ENCODE results near the gene DPYSL4.

The DPYSL4 gene

DNA sequence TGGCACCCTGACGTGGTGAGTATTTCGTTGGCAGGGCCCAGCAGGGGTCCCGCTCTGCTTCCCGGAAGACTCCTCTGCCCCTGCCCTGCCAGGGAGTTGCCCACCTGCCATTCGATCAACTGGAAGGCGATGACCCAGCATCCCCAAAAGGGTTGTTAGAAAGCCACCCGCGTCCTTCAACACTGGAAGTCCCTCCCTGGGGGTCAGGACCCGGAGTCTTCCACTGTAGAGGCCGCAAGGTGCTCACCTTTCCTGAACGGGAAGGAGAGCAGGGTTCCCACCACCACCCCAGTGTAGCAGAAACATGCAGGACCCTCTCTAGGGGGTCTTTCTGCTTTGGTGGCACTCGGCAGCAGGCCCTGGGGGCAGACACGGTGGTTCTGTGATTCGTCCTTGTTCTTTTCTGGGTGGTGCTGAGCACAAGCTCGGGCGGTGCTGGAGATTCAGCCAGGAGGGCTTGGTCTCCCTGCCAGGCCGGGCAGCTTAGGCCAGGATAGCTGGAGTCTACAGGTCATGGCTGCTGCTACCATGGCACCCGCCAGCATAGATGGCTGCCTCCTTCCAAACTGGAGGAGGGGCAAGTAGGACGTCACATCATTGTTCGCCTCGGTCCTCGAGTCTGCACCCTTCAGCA is 19.6 kb upstream of the DPYSL4 start:
- Histone ChIP-seq H3K9ac (ENCODE audit: low read length) (no peak overlapping the region), H2BK120ac (ENCODE audit: insufficient read depth, low read length, poor library complexity) (no peak overlapping the region), H3K14ac (ENCODE audit: low read length) (no peak overlapping the region), H3K27ac (ENCODE audit: low read depth, low read length) (no peak overlapping the region), H3K4me2 (ENCODE audit: low read length) (no peak overlapping the region), H3K4ac (ENCODE audit: low read depth, low read length) (no peak overlapping the region), H3K79me2 (ENCODE audit: control insufficient read depth, insufficient read depth, low read length, poor library complexity) (no peaks in the 10 kb centered on the region), H2AK5ac (ENCODE audit: low read length) (no peak overlapping the region), H3K27me3 (ENCODE audit: insufficient read depth, low read length) (no peaks in the 10 kb centered on the region), H3K79me1 (ENCODE audit: low read length) (no peaks in the 10 kb centered on the region), H3K23ac (ENCODE audit: low read length) (no peak overlapping the region), H3K36me3 (ENCODE audit: control insufficient read depth in 1 of 2, insufficient read depth in 2 of 2, low read length in 2 of 2) (no peaks in the 10 kb centered on the region), H2BK12ac (ENCODE audit: low read length) (no peak overlapping the region), H3K4me3 (ENCODE audit: low read depth, low read length) (no peak overlapping the region), H4K8ac (ENCODE audit: low read depth, low read length) (no peak overlapping the region), H3K18ac (ENCODE audit: low read length) (no peak overlapping the region), H2AFZ (ENCODE audit: insufficient read depth, low read length, poor library complexity) (no peak overlapping the region), H3K4me1 (ENCODE audit: control insufficient read depth in 1 of 2, insufficient read depth in 2 of 2, low read length in 2 of 2) (no peaks in the 10 kb centered on the region), H4K12ac (ENCODE audit: low read depth, low read length) (no peak overlapping the region), H3K9me3 (ENCODE audit: insufficient read depth, low read depth, low read length) (peaks cover 3% of the 10 kb centered on the region), H4K91ac (ENCODE audit: low read depth, low read length) (no peak overlapping the region), H2BK5ac (ENCODE audit: low read depth, low read length, poor library complexity) (no peak overlapping the region)
- no peak for DNase-seq
- WGBS (ENCODE audit: extremely low coverage, insufficient coverage, insufficient read length): no CpG with 5 or more reads among the region's 22 CpGs

DNA sequence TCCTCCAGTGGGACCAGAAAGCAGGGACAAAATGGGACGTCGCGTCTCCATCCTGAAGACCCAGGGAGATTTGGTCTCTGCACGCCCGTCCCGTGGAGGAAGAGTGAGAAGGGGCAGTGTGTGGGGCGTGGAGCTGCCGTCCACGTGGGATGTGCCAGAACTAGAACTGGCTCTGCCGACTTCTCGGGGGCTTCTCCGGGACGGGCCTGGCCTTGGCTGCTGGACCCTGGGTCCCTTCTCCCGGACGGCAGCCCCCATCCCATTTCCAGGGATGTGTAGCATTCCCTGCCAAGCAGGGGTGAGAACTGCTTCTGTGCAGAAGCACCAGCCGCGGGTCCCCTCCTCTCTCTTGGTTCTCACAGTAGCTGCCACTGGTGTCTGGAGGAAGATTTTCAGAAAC is 18.8 kb upstream of the DPYSL4 start:
- Histone ChIP-seq H4K91ac (ENCODE audit: low read depth, low read length) (no peak overlapping the region), H3K27ac (ENCODE audit: low read depth, low read length) (no peak overlapping the region), H3K4me2 (ENCODE audit: low read length) (no peak overlapping the region), H3K9ac (ENCODE audit: low read length) (no peak overlapping the region), H3K9me3 (ENCODE audit: insufficient read depth, low read depth, low read length) (peaks cover 2% of the 10 kb centered on the region), H2BK5ac (ENCODE audit: low read depth, low read length, poor library complexity) (no peak overlapping the region), H4K8ac (ENCODE audit: low read depth, low read length) (no peak overlapping the region), H3K79me1 (ENCODE audit: low read length) (no peaks in the 10 kb centered on the region), H3K14ac (ENCODE audit: low read length) (no peak overlapping the region), H2AFZ (ENCODE audit: insufficient read depth, low read length, poor library complexity) (no peak overlapping the region), H2BK12ac (ENCODE audit: low read length) (no peak overlapping the region), H3K79me2 (ENCODE audit: control insufficient read depth, insufficient read depth, low read length, poor library complexity) (no peaks in the 10 kb centered on the region), H4K12ac (ENCODE audit: low read depth, low read length) (no peak overlapping the region), H3K4ac (ENCODE audit: low read depth, low read length) (no peak overlapping the region), H2BK120ac (ENCODE audit: insufficient read depth, low read length, poor library complexity) (no peak overlapping the region), H3K4me1 (ENCODE audit: control insufficient read depth in 1 of 2, insufficient read depth in 2 of 2, low read length in 2 of 2) (no peaks in the 10 kb centered on the region), H3K36me3 (ENCODE audit: control insufficient read depth in 1 of 2, insufficient read depth in 2 of 2, low read length in 2 of 2) (no peaks in the 10 kb centered on the region), H3K18ac (ENCODE audit: low read length) (no peak overlapping the region), H2AK5ac (ENCODE audit: low read length) (no peak overlapping the region), H3K4me3 (ENCODE audit: low read depth, low read length) (no peak overlapping the region), H3K27me3 (ENCODE audit: insufficient read depth, low read length) (no peaks in the 10 kb centered on the region), H3K23ac (ENCODE audit: low read length) (no peak overlapping the region)
- no CpG with 5 or more reads among the region's 17 CpGs for WGBS (ENCODE audit: extremely low coverage, insufficient coverage, insufficient read length)
- no peak for DNase-seq

DNA sequence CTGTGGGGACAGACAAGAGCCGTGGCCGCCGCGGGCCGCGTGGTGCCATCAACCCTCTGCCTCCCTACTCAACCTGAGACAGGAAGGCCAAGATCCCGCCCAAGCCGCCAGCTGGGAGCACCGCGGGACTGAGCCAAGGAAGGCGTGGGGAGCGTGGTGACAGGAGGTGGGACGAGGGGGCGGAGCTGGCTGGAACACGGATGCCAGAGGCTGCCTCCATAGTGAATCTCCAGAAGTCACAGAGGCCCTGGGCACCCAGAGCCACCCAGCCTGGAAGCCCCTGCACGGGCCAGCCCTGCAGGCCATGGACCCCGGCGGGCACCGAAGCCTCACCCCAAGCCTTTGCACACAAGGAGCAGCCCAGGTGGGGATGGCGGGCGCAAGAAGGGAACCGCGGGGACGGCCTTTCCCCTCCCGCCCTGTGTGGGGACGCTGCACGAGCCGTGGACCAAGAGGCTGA is 18.1 kb upstream of the DPYSL4 start:
- H2AK5ac ChIP-seq (ENCODE audit: low read length): no peak overlapping the region

DNA sequence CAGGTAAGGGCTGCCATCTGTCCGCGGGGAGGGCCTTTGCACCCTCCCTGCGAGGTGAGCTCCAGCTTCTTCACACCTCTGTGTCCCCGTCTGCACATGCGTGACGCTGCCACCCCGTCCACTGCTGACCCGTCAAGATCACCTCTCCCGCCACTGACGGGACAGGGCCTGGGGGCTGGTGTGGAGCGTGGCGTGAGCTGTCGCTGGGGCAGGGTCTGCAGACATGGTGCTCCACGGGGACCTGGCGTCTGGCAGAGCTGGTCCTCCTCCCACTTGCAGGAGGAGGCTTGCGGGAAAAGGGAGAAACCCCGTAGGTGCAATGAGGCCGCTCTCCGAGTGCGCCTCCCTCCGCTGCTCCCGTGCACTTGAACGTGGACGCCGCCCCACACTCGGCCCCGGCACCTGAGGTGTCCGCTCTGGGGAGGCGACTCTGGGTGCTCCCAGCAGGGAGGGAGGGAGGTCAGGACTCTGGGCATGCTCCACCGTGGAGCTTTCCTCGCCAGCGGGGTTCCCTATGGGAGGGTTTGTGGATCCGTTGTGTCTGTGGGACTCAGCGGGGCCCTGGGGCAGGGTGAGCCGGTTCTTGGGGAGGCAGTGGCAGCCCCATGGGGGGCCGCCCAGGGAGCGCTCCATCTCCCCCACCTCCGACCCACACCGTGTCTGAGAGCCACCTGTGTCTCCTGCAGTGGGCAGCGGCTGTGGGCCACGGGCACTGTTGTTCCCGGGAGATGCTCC is 17.6 kb upstream of the DPYSL4 start:
- Histone ChIP-seq H3K27me3 (ENCODE audit: insufficient read depth, low read length) (no peaks in the 10 kb centered on the region), H2BK5ac (ENCODE audit: low read depth, low read length, poor library complexity) (no peak overlapping the region), H3K9ac (ENCODE audit: low read length) (no peak overlapping the region), H3K36me3 (ENCODE audit: control insufficient read depth in 1 of 2, insufficient read depth in 2 of 2, low read length in 2 of 2) (no peaks in the 10 kb centered on the region), H3K4me3 (ENCODE audit: low read depth, low read length) (no peak overlapping the region), H3K14ac (ENCODE audit: low read length) (no peak overlapping the region), H2AFZ (ENCODE audit: insufficient read depth, low read length, poor library complexity) (no peak overlapping the region), H2BK12ac (ENCODE audit: low read length) (no peak overlapping the region), H2BK120ac (ENCODE audit: insufficient read depth, low read length, poor library complexity) (no peak overlapping the region), H3K79me1 (ENCODE audit: low read length) (no peaks in the 10 kb centered on the region), H3K27ac (ENCODE audit: low read depth, low read length) (no peak overlapping the region), H4K91ac (ENCODE audit: low read depth, low read length) (no peak overlapping the region), H3K23ac (ENCODE audit: low read length) (no peak overlapping the region), H3K4me1 (ENCODE audit: control insufficient read depth in 1 of 2, insufficient read depth in 2 of 2, low read length in 2 of 2) (no peaks in the 10 kb centered on the region), H4K12ac (ENCODE audit: low read depth, low read length) (no peak overlapping the region), H3K79me2 (ENCODE audit: control insufficient read depth, insufficient read depth, low read length, poor library complexity) (no peaks in the 10 kb centered on the region), H3K4me2 (ENCODE audit: low read length) (no peak overlapping the region), H3K18ac (ENCODE audit: low read length) (no peak overlapping the region), H2AK5ac (ENCODE audit: low read length) (no peak overlapping the region), H3K9me3 (ENCODE audit: insufficient read depth, low read depth, low read length) (peaks cover 7% of the 10 kb centered on the region), H4K8ac (ENCODE audit: low read depth, low read length) (no peak overlapping the region), H3K4ac (ENCODE audit: low read depth, low read length) (no peak overlapping the region)
- no peak for DNase-seq
- WGBS (ENCODE audit: extremely low coverage, insufficient coverage, insufficient read length): no CpG with 5 or more reads among the region's 42 CpGs

More for the DNA sequence above, 18.1 kb upstream of the DPYSL4 start:
- no peak overlapping the region for H4K91ac ChIP-seq (ENCODE audit: low read depth, low read length)
- H3K27ac ChIP-seq (ENCODE audit: low read depth, low read length): no peak overlapping the region
- H2BK12ac ChIP-seq (ENCODE audit: low read length): no peak overlapping the region
- H3K14ac ChIP-seq (ENCODE audit: low read length): no peak overlapping the region
- no peak overlapping the region for H3K4me3 ChIP-seq (ENCODE audit: low read depth, low read length)
- H4K12ac ChIP-seq (ENCODE audit: low read depth, low read length): no peak overlapping the region
- no peaks in the 10 kb centered on the region for H3K4me1 ChIP-seq (ENCODE audit: control insufficient read depth in 1 of 2, insufficient read depth in 2 of 2, low read length in 2 of 2)
- no peak overlapping the region for H3K23ac ChIP-seq (ENCODE audit: low read length)
- no peak overlapping the region for H3K4me2 ChIP-seq (ENCODE audit: low read length)
- H3K4ac ChIP-seq (ENCODE audit: low read depth, low read length): no peak overlapping the region
- no peak overlapping the region for H4K8ac ChIP-seq (ENCODE audit: low read depth, low read length)
- no peaks in the 10 kb centered on the region for H3K79me1 ChIP-seq (ENCODE audit: low read length)
- H2BK120ac ChIP-seq (ENCODE audit: insufficient read depth, low read length, poor library complexity): no peak overlapping the region
- no peaks in the 10 kb centered on the region for H3K79me2 ChIP-seq (ENCODE audit: control insufficient read depth, insufficient read depth, low read length, poor library complexity)
- H2BK5ac ChIP-seq (ENCODE audit: low read depth, low read length, poor library complexity): no peak overlapping the region
- H3K27me3 ChIP-seq (ENCODE audit: insufficient read depth, low read length): no peaks in the 10 kb centered on the region
- H3K9ac ChIP-seq (ENCODE audit: low read length): no peak overlapping the region
- no peaks in the 10 kb centered on the region for H3K36me3 ChIP-seq (ENCODE audit: control insufficient read depth in 1 of 2, insufficient read depth in 2 of 2, low read length in 2 of 2)
- H2AFZ ChIP-seq (ENCODE audit: insufficient read depth, low read length, poor library complexity): no peak overlapping the region
- H3K18ac ChIP-seq (ENCODE audit: low read length): no peak overlapping the region
- peaks cover 3% of the 10 kb centered on the region for H3K9me3 ChIP-seq (ENCODE audit: insufficient read depth, low read depth, low read length)
- WGBS (ENCODE audit: extremely low coverage, insufficient coverage, insufficient read length): no CpG with 5 or more reads among the region's 28 CpGs
- DNase-seq: no peak
